Midbrain (tissue), 1 donor: ENCODE data around the gene TNFSF8.

ENCODE experiments used
- DNase-seq: peaks from one replicate; lab custom pipeline; 2025; lab: John Stamatoyannopoulos, UW

TNFSF8 gene

DNA sequence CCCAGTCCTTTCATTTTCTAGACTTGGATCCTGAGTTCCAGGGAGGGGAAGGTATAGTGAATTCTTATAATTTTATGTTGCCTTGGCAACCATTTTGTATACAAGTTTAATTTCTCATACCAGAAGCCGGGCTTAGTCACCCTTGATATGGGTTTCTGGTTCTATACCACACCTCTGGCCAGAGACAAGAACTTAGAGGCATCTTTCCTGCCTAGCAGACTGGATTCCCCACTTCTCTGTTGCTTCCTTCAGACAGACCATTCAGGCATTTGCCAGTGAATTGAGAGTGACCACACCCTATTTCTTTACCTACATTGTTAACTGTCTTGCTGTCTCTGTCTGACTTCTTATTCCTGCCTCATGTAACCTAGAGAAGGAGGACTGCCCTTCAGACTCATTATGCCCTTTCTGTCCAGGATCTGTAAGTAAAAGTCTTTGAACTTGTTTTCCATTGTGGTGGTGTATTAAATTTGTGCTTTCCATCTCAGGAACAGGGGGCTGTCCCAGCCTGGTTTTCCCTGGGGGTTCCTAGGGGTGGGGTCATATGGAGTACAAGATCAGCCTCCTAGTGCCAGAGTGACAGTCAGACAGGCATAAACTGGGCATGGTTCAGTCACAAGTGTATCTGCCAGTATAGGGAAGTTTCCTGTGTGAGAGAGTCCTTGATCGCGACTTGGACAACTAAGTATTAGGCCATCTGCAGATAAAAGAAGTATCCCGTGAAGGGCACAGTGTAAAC lies 27.4 kb downstream of the TNFSF8 start:
- no peak for DNase-seq

- no peak for DNase-seq
Measured at GRCh38 chr9:114900942-114901802, 29.2 kb downstream of the TNFSF8 start.

- DNase-seq, result no peak
Measured at GRCh38 chr9:114899995-114900394, 30.4 kb downstream of the TNFSF8 start.

DNA sequence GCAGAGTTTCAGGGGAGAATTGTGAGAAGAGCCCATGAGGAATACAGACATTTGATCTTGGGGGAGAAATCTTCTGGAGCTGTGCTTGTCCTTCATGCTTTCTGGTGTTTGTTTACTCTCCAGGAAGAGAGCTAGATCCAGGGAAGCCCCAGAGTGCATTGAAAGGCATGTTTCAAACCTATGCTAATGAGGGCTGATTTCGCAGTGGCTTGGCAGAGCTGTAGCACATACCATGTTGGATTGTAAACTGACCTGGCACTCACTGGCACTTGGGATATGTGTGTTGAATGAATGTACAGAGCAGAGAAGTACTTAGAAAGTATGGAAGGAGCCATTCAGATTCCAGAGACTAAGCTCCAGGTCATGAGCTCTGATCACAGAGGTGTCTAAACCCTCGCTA lies 30.9 kb downstream of the TNFSF8 start:
- DNase-seq, result no peak

GRCh38 chr9:114898741-114899140 lies 31.6 kb downstream of the TNFSF8 start:
- DNase-seq, result no peak

- no peak for DNase-seq
Measured at GRCh38 chr9:114897196-114897595, 33.2 kb downstream of the TNFSF8 start.

- no peak for DNase-seq
Measured at GRCh38 chr9:114896344-114896743, 34.0 kb downstream of the TNFSF8 start.

DNA sequence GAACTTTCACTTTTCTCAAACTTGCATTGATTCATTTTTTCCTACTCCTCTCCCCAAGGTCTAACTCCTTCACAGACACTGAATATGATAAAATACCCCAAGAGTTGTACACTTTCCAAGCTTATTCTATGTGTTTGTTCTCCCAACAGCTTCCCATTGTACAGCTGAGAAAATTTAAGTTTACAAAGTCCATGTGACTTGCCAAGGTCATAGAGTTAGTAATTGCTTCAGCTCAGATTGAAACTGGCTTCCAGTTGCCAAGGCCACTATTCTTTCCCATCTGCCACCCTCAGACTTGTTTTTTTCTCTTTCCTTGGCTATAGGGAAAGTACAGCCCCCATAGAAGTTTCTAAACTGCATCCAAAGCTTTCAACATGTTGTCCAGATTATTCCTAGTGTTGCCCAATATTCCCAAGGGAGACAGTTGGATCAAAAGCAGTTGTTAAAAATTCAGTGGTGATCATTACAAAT lies 34.8 kb downstream of the TNFSF8 start:
- DNase-seq, result no peak

DNA sequence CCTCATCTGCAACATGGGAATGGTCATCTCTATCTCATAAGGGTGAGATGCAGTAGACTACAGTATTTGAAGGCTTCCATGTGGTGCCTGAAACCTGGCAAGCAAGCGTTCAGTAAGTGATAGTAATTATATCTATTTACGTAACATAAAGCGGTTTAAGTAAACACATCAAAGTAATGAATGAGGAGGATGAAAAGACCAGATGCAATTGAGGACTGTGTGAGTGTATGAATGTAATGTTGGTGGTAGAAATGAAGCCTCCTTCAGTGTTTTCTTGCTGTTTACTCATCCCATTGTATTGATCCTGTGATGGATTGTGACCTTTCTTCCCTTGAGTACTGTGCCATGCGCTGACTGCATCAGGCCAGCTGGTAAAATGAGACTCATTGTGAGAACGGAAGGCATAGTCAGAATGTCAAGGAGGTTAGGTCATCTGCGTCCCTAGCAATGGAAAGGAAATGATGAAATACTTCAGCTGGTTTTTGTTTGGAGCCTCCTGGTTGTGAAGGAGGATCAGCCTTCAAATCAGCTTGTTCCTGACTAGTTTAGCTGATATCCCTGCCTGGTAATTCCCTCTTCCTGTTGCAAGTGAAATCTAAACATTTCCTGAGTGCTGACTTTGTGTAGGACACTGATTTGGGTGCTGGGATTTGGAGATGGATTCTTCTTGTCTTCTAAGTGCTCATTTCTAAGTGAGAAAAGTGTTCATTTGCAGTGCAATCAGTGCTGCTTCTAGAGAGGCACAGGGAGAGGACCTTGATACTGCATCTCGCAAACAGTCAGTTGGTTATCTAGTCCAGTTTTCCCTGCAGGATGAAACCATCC lies 35.6 kb downstream of the TNFSF8 start:
- DNase-seq, result no peak

- no peak for DNase-seq
Measured at GRCh38 chr9:114894206-114894605, 36.2 kb downstream of the TNFSF8 start.

- no peak for DNase-seq
Measured at GRCh38 chr9:114893221-114894010, 37.0 kb downstream of the TNFSF8 start.

DNA sequence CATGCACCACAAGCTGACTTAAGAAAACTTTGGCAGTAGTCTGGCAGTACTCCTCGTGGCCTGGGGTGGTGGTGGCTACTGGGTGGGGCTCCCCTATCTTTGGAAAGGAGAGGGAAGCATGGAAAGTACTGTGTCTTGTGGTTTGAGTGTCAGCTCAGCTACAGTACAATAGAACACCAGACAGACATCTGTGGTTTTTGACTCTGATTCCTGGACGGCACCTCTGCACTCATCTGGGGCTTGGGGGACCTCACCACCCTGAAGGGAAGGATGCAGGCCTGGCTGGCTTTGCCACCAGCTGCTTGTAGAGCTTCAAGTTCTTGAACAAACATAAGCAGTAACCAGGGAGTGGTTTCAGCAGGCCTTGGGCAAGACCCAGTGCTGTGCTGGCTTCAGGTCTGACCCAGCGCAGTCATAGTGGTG lies 40.6 kb downstream of the TNFSF8 start:
- DNase-seq, result no peak

GRCh38 chr9:114888607-114889006 lies 41.8 kb downstream of the TNFSF8 start:
- no peak for DNase-seq

- no peak for DNase-seq
Measured at GRCh38 chr9:114887963-114888362, 42.4 kb downstream of the TNFSF8 start.

DNA sequence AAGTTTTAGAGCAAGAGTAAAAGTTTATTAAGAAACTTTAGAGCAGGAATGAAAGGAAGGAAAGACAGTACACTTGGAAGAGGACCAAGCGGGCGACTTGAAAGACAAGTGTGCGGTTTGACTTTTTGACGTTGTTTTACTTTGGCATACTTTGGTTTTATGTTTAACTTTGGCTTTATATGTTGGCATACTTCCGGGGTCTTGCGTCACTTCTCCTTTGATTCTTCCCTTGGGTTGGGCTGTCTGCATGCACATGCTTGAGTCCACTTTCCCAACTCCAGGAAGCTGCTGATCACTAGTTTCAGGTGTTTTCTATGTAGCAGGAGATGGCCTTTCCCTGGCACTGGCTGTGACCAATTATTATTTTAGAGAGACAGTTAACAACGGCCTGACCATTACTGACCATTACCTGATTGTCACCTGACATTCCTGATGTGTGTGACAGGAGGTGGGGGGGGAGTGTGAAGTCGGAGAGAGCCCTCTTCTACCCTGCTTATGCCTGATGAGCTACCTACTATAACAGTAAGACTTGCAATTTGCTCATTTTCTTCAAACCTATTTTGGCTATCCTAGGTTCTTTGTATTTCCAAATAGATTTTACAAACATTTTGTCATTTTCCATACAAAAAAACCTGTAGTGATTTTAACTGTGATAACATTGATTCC lies 45.5 kb downstream of the TNFSF8 start:
- no peak for DNase-seq

DNA sequence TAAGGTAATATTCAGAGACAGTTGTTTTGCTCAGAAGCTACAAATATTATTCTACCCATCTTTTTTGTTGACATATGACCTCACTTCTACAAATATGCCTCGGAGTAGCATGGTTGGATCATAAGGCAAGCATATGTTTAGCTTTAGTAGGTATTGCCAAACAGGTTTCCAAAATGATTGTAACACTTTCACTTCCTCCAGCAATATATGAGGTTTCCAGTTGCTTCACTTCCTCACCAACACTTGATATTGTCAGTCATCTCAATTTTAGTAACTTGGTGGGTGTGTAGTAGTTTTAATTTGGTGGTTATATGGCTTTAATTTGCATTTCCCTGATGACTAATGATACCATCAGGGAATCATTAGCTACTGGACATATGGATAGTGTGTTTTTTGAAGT lies 46.7 kb downstream of the TNFSF8 start:
- DNase-seq, result no peak

DNA sequence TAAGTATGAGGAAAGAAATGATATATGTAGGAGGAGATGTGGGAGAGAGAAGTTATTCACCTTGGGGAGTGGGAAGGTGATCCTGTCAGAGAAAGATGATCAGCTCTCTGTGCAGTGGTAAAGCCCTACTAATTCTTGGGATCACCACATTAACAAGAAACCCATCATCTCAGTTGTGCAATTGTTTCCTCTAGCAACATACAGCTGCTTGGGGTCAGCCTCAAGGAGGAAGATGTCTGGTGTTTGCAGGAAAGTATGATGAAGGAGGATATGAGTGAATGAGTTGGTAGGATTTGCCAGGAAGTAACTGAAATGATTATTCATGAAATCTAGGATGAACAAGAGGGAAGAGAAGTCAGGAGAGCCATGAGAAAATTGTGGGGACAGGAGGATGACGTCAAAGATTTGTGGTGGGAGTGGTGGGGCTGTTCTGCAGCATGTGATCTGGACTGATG lies 50.1 kb downstream of the TNFSF8 start:
- DNase-seq, result no peak

DNA sequence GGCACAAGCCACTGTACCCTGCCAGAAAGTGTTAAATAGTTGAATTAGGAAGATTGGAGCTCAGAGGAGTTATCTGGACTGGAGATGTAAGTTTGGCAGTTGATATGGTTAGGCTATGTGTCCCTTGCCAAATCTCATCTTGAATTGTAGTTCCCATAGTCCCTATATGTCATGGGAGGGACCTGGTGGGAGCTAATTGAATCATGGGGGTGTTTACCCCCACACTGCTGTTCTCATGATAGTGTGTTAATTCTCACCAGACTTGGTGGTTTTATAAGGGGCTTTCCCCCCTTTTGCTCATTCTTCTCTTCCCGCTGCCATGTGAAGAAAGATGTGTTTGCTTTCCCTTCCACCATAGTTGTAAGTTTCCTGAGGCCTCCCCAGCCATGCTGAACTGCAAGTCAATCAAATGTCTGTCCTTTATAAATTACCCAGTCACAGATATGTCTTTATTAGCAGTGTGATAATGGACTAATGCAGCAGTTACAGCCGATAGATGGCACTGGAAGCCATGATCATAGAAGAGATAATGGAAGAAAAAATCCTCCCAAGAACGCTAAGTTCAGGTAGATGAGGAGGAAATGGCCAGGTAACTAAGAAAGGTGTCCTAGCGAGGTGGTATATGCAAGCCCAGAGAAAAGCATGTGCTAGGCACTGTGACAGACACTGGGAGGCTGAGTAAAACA lies 51.4 kb downstream of the TNFSF8 start:
- DNase-seq, result no peak

DNA sequence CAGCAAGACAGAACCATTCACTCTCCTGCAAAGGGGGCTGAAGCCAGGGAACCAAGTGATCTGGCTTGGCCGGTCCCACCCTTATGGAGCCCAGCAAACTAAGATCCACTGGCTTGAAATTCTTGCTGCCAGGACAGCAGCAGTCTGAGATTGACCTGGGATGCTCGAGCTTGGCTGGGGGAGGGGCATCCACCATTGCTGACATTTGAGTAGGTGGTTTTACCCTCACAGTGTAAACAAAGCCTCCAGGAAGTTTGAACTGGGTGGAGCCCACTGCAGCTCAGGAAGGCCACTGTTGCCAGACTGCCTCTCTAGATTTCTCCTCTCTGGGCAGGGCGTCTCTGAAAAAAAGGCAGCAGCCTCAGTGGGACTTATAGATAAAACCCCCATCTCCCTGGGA lies 60.5 kb downstream of the TNFSF8 start:
- no peak for DNase-seq

DNA sequence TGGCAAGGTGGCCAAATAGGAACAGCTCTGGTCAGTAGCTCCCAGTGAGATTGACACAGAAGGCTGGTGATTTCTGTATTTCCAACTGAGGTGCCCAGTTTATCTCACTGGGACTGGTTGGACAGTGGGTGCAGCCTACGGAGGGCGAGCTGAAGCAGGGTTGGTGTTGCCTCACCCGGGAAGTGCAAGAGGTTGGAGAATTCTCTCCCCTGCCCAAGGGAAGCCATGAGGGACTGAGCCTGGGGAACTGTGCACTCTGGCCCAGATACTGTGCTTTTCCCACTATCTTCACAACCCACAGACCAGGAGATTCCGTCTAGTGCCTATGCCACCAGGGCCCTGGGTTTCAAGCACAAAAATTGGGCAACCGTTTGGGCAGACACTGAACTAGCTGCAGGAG lies 61.0 kb downstream of the TNFSF8 start:
- no peak for DNase-seq
